Activated CD4-positive, CD25-positive, alpha-beta regulatory T cell treated with anti-CD3 and anti-CD28 coated beads, Interleukin-2, amount 50 U/mL, for 16 hours (primary cell): ENCODE results near the gene BRD1.
"Not testable (repeated sequence)": the region's sequence is repeated elsewhere in the genome, so short reads cannot be mapped to it uniquely, and the experiment has no call there.

Experiments used
- DNase-seq: peaks from one replicate; pipeline ENCODE4 v3.0.0-alpha.2; 2020; ENCODE audit warnings: low read depth, low spot score

Gene BRD1

GRCh38 chr22:49783926-49784629 lies 43.6 kb downstream of the BRD1 start:
- DNase-seq: no peak

GRCh38 chr22:49783036-49783746 lies 44.5 kb downstream of the BRD1 start:
- DNase-seq: no peak

DNA sequence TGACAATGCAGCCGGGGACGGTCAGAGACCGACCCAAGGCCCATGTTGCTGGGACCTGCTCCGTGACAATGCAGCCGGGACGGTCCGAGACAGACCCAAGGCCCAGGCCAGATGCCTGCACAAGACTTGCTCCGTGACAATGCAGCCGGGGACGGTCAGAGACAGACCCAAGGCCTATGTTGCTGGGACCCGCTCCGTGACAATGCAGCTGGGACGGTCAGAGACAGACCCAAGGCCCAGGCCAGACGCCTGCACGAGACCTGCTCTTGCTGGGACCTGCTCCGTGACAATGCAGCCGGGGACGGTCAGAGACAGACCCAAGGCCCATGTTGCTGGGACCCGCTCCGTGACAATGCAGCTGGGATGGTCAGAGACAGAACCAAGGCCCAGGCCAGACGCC lies 45.8 kb downstream of the BRD1 start:
- DNase-seq: not testable (repeated sequence)

DNA sequence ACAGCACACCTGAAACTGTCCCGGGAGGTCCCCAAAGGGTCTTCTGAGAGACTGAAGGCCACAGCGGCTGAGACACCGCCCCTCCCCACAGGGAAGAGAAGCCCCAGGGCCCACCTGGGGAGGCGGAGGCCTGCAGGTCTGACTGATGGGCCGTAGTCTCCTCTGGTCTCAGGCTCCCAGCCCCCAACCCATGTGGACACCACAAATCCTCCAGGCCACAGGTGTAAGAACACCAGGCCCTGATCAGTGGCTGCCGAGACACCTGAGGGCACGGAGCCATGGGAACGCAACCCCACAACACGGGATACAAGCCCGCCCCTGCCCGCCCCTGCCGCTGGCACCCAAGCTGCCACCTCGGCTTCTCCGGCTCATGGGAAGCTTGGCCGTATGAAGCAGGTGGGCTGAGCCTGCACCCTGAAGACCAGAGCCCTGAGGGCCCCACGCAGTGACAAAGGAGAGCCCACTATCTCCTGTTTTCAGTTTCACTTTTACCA lies 46.3 kb downstream of the BRD1 start:
- no peak for DNase-seq

DNA sequence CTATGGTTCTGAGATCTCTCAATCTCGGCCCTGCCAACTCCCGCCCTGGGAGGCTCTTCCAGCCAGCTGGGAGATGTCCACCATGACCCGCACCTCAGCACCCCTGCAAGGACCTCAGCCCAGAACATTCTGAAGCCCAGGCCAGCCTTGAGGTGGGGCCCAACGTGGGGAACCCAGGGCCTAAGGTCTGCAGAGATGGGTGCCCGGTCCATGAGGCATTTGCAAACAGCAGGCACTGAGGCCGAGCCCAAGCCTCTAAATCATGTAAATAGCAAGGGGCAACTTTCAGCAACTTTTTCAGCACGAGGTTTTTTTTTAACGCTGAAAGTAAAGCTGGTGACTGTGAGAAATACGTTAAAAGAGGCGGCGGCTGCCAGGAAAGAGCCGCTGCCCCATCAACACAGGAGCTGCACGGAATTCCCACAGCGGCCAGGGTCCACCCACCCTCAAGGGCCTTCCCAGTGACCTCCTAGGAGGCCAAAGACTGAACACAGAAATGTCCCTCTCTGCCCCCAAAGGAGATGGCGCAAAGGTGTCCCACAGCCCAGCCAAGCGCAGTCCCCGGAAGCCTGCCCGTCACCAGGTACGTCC lies 46.9 kb downstream of the BRD1 start:
- no peak for DNase-seq

- no peak for DNase-seq
Measured at GRCh38 chr22:49779853-49780697, 47.6 kb downstream of the BRD1 start.

DNA sequence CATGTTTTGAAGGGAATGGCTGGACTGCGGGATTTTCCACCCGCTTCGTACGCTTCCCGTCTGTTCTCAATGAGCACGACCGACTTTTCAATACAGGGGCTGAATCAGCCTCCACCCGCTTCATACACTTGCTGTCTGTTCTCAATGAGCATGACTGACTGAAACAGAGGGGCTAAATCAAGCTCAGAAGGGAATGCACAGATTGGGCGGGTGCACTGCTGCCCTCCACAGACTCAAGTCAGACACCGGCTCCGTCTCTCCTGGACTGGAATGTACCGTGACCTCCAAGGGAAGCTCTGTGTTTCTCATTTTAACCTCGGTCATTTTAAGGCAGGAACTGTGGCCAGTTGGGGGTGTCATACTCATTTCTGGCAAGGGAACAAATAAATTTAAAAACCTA lies 48.5 kb downstream of the BRD1 start:
- no peak for DNase-seq

DNA sequence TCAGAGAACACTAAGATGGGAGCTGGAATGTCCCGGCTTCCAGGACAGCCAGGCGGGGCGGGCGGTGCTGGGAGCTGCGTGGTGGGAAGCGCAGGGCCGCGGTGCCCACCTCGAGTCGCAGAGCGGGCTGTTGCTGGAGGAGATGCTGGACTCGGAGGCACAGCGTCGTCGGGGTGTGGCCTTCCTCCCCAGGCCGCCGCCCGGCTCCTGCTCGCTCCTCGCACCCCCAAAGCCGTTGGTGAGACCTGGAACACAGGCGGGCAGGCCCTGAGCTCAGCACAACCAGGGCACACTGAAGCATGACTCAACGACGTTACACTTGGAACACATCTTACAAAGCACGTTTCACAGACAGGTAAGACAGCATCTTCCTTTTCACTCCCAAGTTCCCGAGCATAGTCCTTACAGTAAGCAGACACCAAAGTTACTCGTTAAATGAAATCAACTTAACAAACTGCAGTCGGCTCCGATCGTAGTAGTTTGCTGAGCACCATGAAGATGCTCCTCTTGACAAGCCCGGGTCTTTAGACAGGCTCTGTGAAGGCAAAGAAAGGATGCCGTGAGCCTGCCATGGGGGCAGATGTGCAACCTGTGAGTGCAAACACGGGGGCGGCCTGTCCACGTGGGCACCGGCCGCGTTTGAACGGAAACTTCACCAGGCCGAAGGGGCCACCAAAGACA lies 50.0 kb downstream of the BRD1 start:
- DNase-seq: no peak

DNA sequence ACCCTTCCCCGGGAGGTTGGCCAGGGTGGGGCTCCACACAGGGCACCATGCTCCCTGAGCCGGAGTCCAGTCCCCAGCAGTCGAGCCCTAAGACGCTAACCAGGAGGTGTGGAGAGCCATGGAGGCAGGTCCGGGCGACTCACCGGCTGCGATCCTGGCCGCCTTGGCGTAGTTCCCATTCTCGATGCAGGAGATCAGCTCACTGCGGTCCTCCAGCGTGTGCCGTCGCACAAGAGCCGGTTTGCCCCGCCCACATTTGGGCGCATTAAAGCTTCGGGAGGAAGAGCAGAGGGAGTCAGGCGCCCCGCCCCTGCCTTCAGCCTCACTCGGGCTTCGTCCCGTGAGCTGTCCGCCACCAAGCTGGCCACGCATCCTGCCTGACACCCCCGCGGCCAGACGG lies 50.8 kb downstream of the BRD1 start:
- DNase-seq: no peak

DNA sequence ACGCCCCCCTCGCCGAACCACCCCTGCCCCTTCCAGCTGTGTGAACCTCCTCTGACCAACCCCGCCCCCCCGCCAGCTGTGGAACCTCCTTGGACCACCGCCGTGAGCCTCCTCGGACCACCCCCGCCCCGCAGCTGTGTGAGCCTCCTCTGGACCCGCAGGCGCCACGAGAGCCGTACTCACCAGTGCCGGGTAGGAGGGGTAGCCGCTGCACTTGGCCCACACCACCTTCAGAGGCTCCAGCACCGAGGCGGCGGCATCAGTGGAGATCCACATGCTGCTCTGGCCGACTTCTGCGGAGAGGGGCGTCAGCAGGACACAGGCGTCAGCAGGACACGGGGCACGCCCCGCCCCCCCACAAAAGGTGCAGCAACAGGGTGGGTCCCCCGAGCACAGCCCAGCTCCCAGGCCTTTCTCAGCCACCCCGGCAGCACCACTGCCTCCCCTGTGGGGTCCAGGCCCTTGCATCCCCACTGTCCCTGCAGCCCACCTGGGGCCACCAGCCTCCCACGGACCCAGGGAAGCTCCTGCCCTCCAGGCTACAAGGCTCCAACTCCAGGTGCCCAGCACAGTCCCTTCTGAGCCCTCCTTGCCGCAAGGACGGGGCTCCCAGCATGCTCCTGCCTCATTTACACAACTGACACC lies 51.7 kb downstream of the BRD1 start:
- no peak for DNase-seq

DNA sequence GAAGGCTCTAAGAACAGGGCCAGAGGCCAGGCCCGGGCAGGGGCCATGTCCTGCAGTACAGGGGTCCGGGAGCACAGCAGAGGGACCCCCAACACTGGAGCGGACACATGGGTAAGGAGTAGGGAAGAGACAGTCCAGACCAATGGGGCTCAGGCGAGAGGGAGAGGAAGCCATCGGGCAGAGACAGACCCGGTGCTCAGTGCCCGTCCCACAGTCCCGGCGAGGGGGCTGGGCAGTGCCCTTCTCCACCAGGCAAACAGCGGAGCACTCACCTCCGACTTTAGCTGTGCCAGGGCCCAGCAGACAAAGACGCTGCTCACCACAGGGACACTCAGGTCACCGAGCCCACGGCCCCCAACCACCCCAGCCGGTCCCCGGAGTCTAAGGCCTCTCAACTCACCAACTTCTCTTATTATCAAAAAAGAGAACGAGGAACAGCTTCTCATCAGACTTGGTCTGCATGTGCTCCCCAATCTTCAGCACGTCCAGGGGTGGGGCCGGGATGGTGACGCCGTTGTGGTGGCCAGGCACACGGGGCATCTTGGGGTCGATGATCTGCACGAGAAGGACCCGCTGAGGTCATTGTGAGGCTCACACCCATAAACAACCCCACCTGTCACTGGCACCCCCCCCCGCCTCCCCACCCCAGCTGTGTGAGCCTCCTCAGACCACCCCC lies 52.3 kb downstream of the BRD1 start:
- no peak for DNase-seq

- DNase-seq: no peak
Measured at GRCh38 chr22:49774499-49775151, 53.0 kb downstream of the BRD1 start.

DNA sequence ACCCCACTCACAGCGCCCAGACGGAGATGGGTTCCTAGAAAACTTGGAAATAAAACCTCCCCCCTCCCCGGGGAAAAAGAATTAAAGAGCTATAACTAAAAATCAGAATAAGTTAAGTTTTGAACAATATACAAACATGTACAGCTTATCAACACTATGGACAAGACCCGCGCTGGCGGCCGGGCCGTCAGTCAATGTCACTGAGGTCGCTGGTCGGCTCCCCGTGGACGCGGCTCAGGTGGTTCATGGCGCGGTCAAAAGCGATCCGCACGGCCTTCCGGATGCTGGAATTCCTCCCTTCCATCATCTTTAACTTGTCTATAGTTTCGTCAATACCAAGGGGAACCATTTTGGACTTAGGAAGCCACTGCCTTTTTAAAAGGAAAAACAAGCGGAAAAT lies 53.6 kb downstream of the BRD1 start:
- no peak for DNase-seq

- DNase-seq: no peak
Measured at GRCh38 chr22:49773531-49773930, 54.1 kb downstream of the BRD1 start.

GRCh38 chr22:49772692-49773091 lies 55.0 kb downstream of the BRD1 start:
- no peak for DNase-seq

DNA sequence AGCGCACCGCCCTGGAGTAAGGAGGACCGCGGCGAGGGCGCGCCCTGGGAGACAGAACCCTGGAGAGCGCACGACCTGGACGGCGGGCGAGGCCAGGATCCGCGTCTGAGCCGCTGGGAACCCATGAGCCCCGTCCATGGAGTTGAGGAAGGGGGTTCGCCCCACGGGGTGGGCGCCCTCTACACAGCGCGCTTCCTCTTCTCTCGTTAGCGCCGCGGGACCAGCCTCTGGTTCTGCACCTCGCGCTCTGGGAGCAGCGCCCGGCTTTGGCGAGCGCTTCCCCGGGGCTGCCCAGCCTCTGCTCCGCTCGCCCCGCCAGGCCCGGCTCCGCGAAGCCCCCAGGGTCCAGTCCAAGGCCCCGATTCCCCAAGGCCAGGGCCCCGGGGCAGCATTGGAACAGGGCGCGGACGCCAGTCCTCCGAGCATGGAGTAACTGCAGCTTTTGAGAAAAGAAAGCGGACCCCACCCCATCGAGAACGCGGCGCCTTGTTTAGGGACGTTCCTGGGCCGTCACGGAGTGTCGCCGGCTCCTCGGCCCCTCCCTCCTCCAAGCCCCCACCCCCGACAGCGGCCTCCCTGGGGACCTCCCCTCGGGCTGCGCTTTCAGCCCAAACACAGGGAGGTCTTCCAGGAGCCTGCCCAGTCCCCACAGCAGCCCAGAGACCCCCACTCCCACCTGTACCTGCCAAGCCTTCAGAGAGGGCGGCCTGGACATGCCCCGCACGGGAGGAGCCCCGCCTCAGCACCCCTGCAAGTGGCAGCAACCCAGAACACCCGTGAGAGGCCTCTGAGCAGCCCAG lies 56.2 kb downstream of the BRD1 start:
- no peak for DNase-seq

DNA sequence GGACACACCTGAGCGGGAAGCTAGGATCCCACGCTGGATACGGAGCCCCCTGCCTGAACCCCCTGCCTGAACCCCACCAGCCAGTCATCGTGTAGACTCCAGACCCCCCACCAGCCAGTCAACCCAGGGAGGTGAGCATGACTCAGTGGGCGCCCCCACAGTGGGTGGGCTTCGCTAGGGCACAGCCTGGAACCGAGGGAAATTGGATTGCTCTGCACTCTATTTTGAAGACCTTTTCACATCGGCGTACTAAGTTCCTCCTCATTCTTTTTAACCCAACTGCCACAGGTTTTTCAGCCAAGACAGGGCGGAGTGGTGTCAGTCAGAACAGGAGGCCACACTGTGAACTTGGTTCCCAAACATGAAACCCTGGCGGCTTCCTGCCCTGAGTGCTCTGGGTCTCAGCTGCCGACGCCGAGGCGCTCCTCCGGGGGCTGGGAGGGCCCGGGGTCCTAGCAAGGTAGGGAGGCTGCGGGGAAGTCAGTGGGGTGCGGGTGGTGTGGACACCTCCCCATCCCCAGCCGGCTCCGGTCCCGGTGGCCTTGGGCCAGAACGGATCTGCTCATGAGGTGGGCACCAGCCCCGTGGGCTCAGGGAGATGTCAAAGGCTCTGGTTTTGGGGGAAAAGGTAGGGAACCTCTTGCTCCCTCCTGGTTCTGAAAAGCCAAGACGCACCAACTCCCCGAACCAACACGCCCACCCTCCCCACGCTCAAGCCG lies 57.0 kb downstream of the BRD1 start:
- no peak for DNase-seq
